GM18519 (cell line): Measurements from ENCODE around the gene SLC30A2.
"Not testable (repeated sequence)": the region's sequence is repeated elsewhere in the genome, so short reads cannot be mapped to it uniquely, and the experiment has no call there.

ENCODE experiments used
- ATAC-seq: cut with Tn5 transposase; IDR thresholded peaks from one replicate; pipeline ENCODE4 v1.9.1; 2021; ENCODE audit warnings: mild to moderate bottlenecking, moderate library complexity; ENCODE audit not compliant: unreplicated experiment, low FRiP score

The SLC30A2 gene, protein sequence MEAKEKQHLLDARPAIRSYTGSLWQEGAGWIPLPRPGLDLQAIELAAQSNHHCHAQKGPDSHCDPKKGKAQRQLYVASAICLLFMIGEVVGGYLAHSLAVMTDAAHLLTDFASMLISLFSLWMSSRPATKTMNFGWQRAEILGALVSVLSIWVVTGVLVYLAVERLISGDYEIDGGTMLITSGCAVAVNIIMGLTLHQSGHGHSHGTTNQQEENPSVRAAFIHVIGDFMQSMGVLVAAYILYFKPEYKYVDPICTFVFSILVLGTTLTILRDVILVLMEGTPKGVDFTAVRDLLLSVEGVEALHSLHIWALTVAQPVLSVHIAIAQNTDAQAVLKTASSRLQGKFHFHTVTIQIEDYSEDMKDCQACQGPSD

DNA sequence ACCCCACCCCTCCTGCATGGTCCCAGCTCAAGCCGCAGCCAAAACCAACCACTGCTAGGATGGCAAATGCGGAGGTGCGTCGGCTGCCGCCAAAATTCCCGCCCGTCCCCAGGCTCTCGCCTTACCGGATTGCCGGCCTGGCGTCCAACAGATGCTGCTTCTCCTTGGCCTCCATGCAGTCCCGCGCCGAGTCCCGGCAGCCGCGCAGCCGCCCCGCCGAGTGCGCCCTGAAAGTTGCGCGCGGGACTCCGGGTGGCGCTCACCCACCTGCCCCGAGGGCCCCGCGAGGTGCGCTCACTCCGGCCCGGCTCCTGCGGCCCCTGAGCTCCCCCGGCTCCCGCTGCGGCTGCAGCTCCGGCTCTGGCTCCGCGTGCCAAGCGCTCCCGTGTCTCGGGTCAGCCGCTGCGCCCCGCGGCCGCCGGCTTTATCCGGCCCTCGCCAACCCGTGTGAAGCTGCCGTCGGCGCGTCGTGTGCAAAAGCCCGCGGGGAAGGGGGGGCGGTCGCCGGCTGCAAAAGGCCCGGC lies at the start of gene SLC30A2:
Gene SLC30A2, minus strand, starts transcription at position 397 of the 524 bp plus-strand sequence. Its CDS starts 222 bp downstream, at position 175.
- ATAC-seq, result no peak

GRCh38 chr1:26094677-26095383 lies 48.9 kb upstream of the SLC30A2 start:
- no peak for ATAC-seq

- no peak for ATAC-seq
These were observed 48.3 kb upstream of the SLC30A2 start for GRCh38 chr1:26094076-26094669.

GRCh38 chr1:26093569-26093968 lies 47.7 kb upstream of the SLC30A2 start:
- ATAC-seq, result not testable (repeated sequence)

DNA sequence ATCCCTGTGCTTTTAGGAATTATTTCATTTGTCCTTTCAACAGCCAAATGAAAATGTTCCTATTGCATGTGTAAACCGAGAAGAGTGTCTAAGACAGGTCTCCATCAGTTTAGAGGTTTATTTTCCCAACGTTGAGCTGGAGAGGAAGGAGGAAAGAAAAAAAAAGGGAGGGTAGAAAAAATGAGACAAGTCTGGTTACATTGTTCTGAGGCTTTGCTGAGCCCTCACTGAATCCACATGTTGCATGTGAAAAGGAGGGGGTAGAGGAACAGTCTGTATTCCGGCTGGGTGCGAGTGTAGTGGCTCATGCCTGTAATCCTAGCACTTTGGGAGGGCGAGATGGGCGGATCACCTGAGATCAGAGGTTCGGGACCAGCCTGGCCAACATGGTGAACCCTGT lies 46.5 kb upstream of the SLC30A2 start:
- ATAC-seq, result no peak

DNA sequence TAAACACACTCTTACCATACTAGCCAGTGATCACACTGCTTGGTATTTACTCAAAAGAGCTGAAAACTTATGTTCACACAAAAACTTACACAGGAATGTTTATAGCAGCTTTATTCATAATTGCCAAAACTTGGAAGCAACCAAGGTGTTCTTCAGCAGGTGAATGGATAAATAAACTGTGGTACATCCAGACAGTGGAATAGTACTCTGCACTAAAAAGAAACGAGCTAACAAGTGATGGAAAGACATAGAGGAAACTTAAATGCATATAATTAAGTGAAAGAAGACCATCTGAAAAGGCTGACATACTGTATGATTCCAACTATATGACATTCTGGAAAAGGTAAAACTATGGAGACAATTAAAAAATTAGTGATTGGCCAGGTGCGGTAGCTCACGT lies 45.0 kb upstream of the SLC30A2 start:
- no peak for ATAC-seq

DNA sequence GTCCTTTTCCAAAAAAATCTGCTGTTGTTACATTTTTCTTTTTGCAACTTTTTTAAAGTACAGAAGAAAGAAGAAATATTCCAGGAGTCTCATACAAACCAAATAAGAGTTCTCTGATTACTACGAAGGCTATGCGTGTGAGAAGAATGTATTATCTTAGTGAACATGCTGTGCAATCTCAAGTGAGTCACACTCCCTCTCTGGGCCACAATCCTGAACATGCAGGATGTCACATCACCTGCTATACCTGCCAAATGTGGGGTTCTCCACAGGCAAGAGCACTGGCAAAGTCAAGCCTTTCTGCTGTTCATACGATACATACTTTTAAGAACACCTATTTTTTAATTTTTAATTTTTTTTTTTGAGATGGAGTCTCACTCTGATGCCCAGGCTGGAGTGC lies 43.2 kb upstream of the SLC30A2 start:
- no peak for ATAC-seq

GRCh38 chr1:26084844-26085243 lies 38.9 kb upstream of the SLC30A2 start:
- no peak for ATAC-seq

GRCh38 chr1:26084091-26084561 lies 38.2 kb upstream of the SLC30A2 start:
- no peak for ATAC-seq

- ATAC-seq, result no peak
These were observed 37.3 kb upstream of the SLC30A2 start for GRCh38 chr1:26083208-26083607.

DNA sequence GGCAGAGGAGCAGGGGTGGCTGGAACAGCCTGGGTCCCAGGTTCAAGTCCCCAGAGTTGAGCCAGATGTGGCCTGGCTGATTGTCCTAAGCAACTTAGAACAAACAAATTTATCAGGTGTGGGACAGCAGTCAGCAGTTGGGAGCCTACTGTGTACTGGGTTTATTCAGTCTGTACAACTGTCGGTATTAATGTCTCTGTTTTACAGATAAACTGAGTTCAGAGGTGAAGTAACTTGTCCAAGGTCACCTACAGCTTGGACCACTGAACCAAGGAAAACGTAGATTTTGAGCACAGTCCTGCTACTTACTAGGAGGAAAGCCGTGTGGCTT lies 36.1 kb upstream of the SLC30A2 start:
- ATAC-seq, result no peak

DNA sequence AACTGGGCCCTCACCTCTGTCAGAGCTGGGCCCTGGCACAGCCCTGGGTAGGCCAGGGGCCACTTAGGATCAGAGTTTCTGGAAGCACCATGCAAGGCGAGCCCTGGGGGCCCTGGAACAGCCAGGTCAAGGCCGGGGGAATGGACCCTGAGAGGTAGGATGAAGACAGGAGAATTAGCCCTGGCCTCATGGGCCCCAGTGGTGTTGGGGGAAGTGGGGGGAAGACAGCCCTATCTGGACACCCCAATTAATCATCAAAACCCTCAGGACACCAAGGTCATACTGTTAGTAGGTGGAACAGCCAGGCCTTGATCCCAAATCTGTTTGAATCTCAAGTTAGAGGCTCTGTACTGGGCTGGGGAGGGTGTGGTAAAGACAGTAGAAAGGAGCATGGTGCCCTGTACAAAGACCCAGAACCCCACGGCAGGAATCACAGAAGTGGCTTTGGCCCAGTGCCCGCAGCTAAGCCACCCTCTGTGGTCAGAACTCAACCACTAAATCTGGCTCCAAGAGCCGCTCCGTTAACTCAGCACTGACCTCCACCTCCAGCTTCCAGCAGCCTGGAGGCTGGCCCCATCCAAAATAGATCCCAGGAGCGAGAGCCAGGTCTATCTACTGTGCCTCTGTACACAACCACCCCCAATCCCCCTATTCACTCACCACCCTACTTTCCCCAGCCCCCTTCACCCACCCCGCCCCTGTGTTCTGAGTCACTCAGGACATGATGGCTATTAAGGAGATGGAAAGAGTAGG lies 35.5 kb upstream of the SLC30A2 start:
- ATAC-seq, result no peak

GRCh38 chr1:26079960-26080814 lies 34.3 kb upstream of the SLC30A2 start:
- no peak for ATAC-seq

DNA sequence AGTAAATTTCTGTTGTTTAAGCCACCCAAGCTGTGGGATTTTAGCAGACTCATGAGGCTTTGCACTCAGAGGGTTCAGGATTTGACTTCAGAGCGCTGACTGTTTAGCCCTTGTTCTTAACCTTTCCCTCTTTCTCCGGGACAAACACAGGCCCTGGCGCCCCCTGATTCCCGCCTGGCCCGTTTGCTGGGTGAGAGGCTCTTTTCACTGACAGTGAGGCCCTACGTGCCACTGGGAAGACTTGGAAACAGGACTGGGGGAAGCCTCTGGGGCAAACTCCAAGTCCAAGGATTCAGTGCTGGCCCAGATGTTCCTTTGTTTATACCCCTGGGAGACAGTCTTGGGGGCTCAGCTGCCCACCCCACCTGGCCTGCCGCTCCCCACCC lies 33.3 kb upstream of the SLC30A2 start:
- no peak for ATAC-seq

DNA sequence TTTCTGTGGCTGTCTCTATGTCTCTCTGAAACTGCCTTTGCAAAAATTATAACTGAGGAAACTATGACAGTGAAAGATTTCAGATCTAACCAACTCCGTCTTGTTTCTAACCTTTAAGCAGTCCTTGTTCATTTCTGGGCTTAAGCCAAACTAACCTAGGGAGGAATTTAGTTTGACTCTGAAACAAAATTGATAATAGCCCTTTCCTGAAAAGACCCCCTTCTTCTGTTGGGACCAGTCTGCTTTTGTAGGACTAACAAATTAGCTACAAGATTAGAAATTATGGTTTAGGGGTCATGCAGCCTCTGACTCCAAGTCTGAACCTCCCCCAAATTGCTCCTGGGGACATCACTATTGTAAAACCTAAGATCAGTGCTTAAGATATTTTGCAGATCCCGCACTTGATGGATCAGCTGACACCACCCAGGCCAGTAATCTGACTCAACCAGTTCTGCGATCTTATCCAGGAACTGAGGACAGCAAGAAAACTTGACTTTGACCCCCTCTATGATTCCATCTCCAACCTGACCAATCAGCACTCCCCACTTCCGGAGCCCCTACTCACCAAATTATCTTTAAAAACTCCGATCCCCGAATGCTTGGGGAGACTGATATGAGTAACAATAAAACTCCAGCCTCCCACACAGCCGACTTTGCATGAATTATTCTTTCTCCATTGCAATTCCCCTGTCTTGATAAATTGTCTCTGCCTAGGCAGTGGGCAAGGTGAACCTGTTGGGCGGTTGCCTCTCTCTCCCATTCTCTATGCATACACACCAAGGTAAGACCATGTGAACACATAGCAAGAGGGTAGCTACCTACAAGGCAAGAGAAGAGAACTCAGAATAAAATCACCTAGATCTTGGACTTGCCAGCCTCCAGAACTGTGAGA lies 32.6 kb upstream of the SLC30A2 start:
- ATAC-seq, result no peak

DNA sequence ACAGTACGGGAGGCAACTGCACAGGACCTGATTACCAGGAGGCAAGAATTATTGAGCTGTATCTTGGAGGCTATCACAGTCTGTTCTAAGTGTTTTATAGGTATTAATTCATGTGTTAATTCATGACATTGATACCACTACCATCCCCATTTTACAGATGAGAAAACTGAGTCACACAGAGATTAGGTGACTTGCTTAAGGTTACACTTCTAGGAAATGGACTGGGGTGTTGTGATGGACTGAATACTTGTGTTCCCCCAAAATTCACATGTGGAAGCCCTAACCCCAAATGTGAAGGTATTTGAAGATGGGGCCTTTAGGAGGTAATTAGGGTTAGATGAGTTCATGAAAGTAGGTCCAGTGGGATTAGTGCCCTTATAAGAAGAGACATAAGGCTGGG lies 31.6 kb upstream of the SLC30A2 start:
- ATAC-seq, result no peak

- ATAC-seq, result no peak
These were observed 29.7 kb upstream of the SLC30A2 start for GRCh38 chr1:26075421-26076144.

GRCh38 chr1:26072305-26072704 lies 26.4 kb upstream of the SLC30A2 start:
- ATAC-seq, result no peak
